Neural cell (in vitro differentiated cells): ENCODE measurements around the gene AP1S1.

Source experiments
- CTCF ChIP-seq: fragments of 450-650 bp; IDR thresholded peaks from 2 replicates; pipeline ENCODE4 v1.5.1; 2014; ENCODE audit warnings: antibody characterized with exemption, mild to moderate bottlenecking, moderate library complexity; ENCODE audit not compliant: poor library complexity, severe bottlenecking
- EP300 ChIP-seq: fragments of 450-650 bp; conservative IDR thresholded peaks from 2 replicates; pipeline ENCODE4 v1.6.1; 2014; ENCODE audit warnings: antibody characterized with exemption, mild to moderate bottlenecking, moderate library complexity; ENCODE audit not compliant: poor library complexity, severe bottlenecking
- EZH2 ChIP-seq: fragments of 200-600, 300-800 bp; shearing (Covaris generic), sonication (generic); IDR thresholded peaks from 2 replicates; pipeline ENCODE4 v1.6.1; 2014; ENCODE audit warnings: antibody characterized with exemption, low read length, borderline replicate concordance, mild to moderate bottlenecking; ENCODE audit not compliant: insufficient read depth, poor library complexity, severe bottlenecking
- MXI1 ChIP-seq: fragments of 450-650 bp; conservative IDR thresholded peaks from 2 replicates; pipeline ENCODE4 v1.6.1; 2014; ENCODE audit warnings: antibody characterized with exemption, mild to moderate bottlenecking; ENCODE audit not compliant: poor library complexity, severe bottlenecking
- POLR2AphosphoS5 ChIP-seq: IDR thresholded peaks from 2 replicates; pipeline ENCODE4 v1.6.1; 2012
- REST ChIP-seq: IDR thresholded peaks from 2 replicates; pipeline ENCODE4 v1.6.1; 2012; ENCODE audit warnings: borderline replicate concordance
- SMC3 ChIP-seq: fragments of 450-650 bp; conservative IDR thresholded peaks from 2 replicates; pipeline ENCODE4 v1.6.1; 2014; ENCODE audit warnings: antibody characterized with exemption, mild to moderate bottlenecking, moderate library complexity; ENCODE audit not compliant: poor library complexity

GRCh38 chr7:101120315-101120714, 34.0 kb upstream of the AP1S1 start:
- TF ChIP-seq CTCF (no peak), EZH2 (no peak), REST (no peak), EP300 (no peak), POLR2AphosphoS5 (no peak), SMC3 (no peak), MXI1 (no peak)
